ENCODE results near the gene STXBP5L.
"Not testable (repeated sequence)": the region's sequence is repeated elsewhere in the genome, so short reads cannot be mapped to it uniquely, and the experiment has no call there.

STXBP5L gene

DNA sequence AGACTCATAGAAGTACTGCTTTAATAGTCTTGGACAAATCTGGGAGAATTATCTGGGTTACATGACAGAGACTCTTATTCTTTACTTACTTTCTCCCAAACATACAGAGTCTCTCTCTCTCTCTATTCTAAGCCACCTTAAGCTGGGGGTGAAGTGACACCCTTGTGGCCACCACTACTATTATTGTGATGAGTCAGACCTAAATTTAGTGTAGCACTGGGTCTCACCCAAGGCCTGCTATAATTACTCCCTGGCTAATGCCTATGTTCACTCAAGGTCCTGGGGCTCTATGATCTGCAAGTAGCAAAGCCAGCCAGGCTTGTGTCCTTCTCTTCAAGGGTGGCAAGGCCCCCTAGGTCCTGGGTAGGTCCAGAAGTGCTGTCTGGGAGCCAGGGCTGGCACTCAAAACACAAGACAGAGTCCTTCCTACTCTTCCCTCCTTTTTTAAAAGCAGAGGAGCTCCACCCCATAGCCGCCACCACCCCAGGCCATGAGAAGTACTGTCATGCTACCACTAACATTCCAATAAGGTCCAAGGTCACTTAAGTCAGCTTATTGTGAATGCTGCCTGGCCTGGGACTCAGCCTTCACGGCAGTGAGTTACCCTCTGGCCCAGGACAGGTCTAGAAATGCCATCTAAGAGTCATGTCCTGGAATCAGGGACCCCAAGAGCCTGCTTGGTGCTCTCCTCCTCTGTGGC, 454.2 kb downstream of the STXBP5L start:
- no peaks in the 10 kb centered on the region for H3K4me1 ChIP-seq (ENCODE audit: control extremely low read depth in 1 of 4, control insufficient read depth in 4 of 4, insufficient read depth in 4 of 4, low read length in 3 of 4)
- ChIA-PET POLR2A (no interaction called here), CTCF (no interaction called here)
- 81% methylated on average over 2 of the region's 2 CpGs for WGBS (ENCODE audit: insufficient coverage)
- H3K9me3 ChIP-seq (ENCODE audit: control extremely low read depth in 1 of 5, control insufficient read depth in 4 of 5, insufficient read depth in 2 of 5, low read depth in 1 of 5, low read length in 4 of 5) = no peaks in the 10 kb centered on the region
- no peak overlapping the region for H3K4me3 ChIP-seq (ENCODE audit: control insufficient read depth in 1 of 7, extremely low read depth in 1 of 7, insufficient read depth in 4 of 7, low read depth in 2 of 7, low read length in 6 of 7)
- H3K27me3 ChIP-seq (replicated peaks in 2 of 5; ENCODE audit: control insufficient read depth in 4 of 5, insufficient read depth in 5 of 5, low read length in 4 of 5) = no peaks in the 10 kb centered on the region
- DNase-seq = no peak
- no peaks in the 10 kb centered on the region for H3K36me3 ChIP-seq (ENCODE audit: control insufficient read depth in 4 of 4, insufficient read depth in 4 of 4, low read length in 3 of 4)
- H3K27ac ChIP-seq (ENCODE audit: insufficient read depth in 1 of 2, low read depth in 1 of 2, low read length in 2 of 2, poor library complexity in 1 of 2, severe bottlenecking in 2 of 2) = no peak overlapping the region

DNA sequence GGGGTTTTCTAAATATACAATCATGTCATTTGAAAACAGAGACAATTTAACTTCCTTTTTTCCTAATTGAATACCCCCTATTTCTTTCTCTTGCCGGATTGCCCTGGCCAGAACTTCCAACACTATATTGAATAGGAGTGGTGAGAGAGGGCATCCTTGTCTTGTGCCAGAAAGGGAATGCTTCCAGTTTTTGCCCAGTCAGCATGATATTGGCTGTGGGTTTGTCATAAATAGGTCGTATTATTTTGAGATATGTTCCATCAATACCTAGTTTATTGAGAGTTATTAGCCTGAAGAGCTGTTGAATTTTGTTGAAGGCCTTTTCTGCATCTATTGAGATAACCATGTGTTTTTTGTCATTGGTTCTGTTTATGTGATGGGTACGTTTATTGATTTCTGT, 480.3 kb downstream of the STXBP5L start:
- DNase-seq; POLR2A ChIA-PET; CTCF ChIA-PET; H3K36me3 ChIP-seq (ENCODE audit: control insufficient read depth in 4 of 4, insufficient read depth in 4 of 4, low read length in 3 of 4); H3K9me3 ChIP-seq (ENCODE audit: control extremely low read depth in 1 of 5, control insufficient read depth in 4 of 5, insufficient read depth in 2 of 5, low read depth in 1 of 5, low read length in 4 of 5); H3K27me3 ChIP-seq (replicated peaks in 2 of 5; ENCODE audit: control insufficient read depth in 4 of 5, insufficient read depth in 5 of 5, low read length in 4 of 5); H3K4me1 ChIP-seq (ENCODE audit: control extremely low read depth in 1 of 4, control insufficient read depth in 4 of 4, insufficient read depth in 4 of 4, low read length in 3 of 4); H3K27ac ChIP-seq (ENCODE audit: insufficient read depth in 1 of 2, low read depth in 1 of 2, low read length in 2 of 2, poor library complexity in 1 of 2, severe bottlenecking in 2 of 2); H3K4me3 ChIP-seq (ENCODE audit: control insufficient read depth in 1 of 7, extremely low read depth in 1 of 7, insufficient read depth in 4 of 7, low read depth in 2 of 7, low read length in 6 of 7): not testable (repeated sequence)
- no CpG with 5 or more reads among the region's 3 CpGs for WGBS (ENCODE audit: insufficient coverage)

DNA sequence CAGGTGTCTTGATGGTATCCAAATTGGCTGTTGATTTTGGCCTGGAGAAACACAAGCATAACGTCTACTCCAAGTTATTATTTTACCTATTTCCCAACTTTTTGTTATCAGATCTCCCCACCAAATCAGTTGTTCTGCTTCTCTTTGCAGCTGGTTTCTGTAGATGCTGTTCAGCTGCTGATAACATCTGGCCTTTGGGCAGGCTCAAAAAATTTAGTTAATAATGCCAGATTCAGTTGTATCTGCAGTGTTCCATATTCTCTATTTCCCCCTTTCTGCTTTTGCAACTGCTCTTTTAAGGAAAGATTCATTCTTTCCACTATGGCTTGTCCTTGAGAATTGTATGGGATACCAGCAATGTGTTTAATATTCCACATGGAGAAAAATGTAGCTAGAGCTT, 488.0 kb downstream of the STXBP5L start:
- POLR2A ChIA-PET = not testable (repeated sequence)

DNA sequence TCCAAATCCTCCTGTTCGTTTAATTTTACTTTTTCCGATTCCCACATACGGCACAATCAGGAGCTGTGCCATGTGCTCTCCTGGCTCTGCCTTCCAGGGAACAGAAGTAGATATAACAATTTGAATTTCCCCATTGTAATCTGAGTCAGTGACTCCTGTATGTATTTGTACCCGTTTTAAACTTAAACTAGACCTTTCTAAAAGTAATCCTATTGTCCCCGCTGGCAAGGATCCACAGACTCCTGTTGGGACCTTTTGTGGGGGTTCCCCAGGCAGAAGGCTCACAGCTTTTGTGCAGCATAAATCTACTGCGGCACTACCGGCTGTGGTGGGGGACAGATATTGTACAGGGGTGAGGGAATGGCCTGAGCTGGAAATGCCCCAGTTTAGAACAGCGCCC, 490.0 kb downstream of the STXBP5L start:
- H3K4me1 ChIP-seq (ENCODE audit: control extremely low read depth in 1 of 4, control insufficient read depth in 4 of 4, insufficient read depth in 4 of 4, low read length in 3 of 4); H3K27ac ChIP-seq (ENCODE audit: insufficient read depth in 1 of 2, low read depth in 1 of 2, low read length in 2 of 2, poor library complexity in 1 of 2, severe bottlenecking in 2 of 2); H3K36me3 ChIP-seq (ENCODE audit: control insufficient read depth in 4 of 4, insufficient read depth in 4 of 4, low read length in 3 of 4); H3K27me3 ChIP-seq (replicated peaks in 2 of 5; ENCODE audit: control insufficient read depth in 4 of 5, insufficient read depth in 5 of 5, low read length in 4 of 5); H3K9me3 ChIP-seq (ENCODE audit: control extremely low read depth in 1 of 5, control insufficient read depth in 4 of 5, insufficient read depth in 2 of 5, low read depth in 1 of 5, low read length in 4 of 5); CTCF ChIA-PET; DNase-seq; H3K4me3 ChIP-seq (ENCODE audit: control insufficient read depth in 1 of 7, extremely low read depth in 1 of 7, insufficient read depth in 4 of 7, low read depth in 2 of 7, low read length in 6 of 7): not testable (repeated sequence)
- POLR2A ChIA-PET = interaction anchor here (0.6 kb wide), 1 partner anchor 142 kb away, joined by 3 read pairs; no protein-coding TSS in a partner anchor
- WGBS (ENCODE audit: insufficient coverage) = 86% methylated on average over 5 of the region's 8 CpGs

More for the DNA sequence above, 488.0 kb downstream of the STXBP5L start:
- H3K4me1 ChIP-seq (ENCODE audit: control extremely low read depth in 1 of 4, control insufficient read depth in 4 of 4, insufficient read depth in 4 of 4, low read length in 3 of 4); H3K27me3 ChIP-seq (replicated peaks in 2 of 5; ENCODE audit: control insufficient read depth in 4 of 5, insufficient read depth in 5 of 5, low read length in 4 of 5); DNase-seq; H3K27ac ChIP-seq (ENCODE audit: insufficient read depth in 1 of 2, low read depth in 1 of 2, low read length in 2 of 2, poor library complexity in 1 of 2, severe bottlenecking in 2 of 2); H3K4me3 ChIP-seq (ENCODE audit: control insufficient read depth in 1 of 7, extremely low read depth in 1 of 7, insufficient read depth in 4 of 7, low read depth in 2 of 7, low read length in 6 of 7); CTCF ChIA-PET; H3K36me3 ChIP-seq (ENCODE audit: control insufficient read depth in 4 of 4, insufficient read depth in 4 of 4, low read length in 3 of 4); H3K9me3 ChIP-seq (ENCODE audit: control extremely low read depth in 1 of 5, control insufficient read depth in 4 of 5, insufficient read depth in 2 of 5, low read depth in 1 of 5, low read length in 4 of 5): not testable (repeated sequence)
- 100% methylated on average over 1 of the region's 1 CpG for WGBS (ENCODE audit: insufficient coverage)

DNA sequence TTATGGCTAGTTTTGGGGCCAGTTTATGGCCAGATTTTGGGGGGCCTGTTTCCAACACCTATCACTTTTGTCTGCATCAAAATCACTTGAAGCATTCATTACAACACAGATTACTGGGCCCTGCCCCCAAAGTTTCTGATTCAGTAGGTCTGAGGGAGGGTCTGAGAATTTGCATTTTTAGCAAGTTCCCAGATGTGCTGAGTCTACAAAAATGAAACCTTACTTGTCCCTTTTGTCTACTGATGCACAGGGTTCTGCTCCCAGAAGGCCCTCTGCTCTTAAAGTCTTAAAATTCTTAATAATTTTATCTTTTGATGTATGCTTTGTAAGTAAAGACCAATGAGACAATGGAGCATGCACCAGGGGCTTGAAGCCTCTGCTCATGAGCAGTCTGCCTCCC, 491.8 kb downstream of the STXBP5L start:
- Histone ChIP-seq H3K4me3 (ENCODE audit: control insufficient read depth in 1 of 7, extremely low read depth in 1 of 7, insufficient read depth in 4 of 7, low read depth in 2 of 7, low read length in 6 of 7) (no peak overlapping the region), H3K27ac (ENCODE audit: insufficient read depth in 1 of 2, low read depth in 1 of 2, low read length in 2 of 2, poor library complexity in 1 of 2, severe bottlenecking in 2 of 2) (no peak overlapping the region), H3K27me3 (replicated peaks in 2 of 5; ENCODE audit: control insufficient read depth in 4 of 5, insufficient read depth in 5 of 5, low read length in 4 of 5) (no peaks in the 10 kb centered on the region), H3K36me3 (ENCODE audit: control insufficient read depth in 4 of 4, insufficient read depth in 4 of 4, low read length in 3 of 4) (no peaks in the 10 kb centered on the region), H3K9me3 (ENCODE audit: control extremely low read depth in 1 of 5, control insufficient read depth in 4 of 5, insufficient read depth in 2 of 5, low read depth in 1 of 5, low read length in 4 of 5) (peaks cover 0 to 2% (median 0%) of the 10 kb centered on the region in 5 experiments), H3K4me1 (ENCODE audit: control extremely low read depth in 1 of 4, control insufficient read depth in 4 of 4, insufficient read depth in 4 of 4, low read length in 3 of 4) (no peaks in the 10 kb centered on the region)
- ChIA-PET POLR2A (no interaction called here), CTCF (no interaction called here)
- DNase-seq = no peak

DNA sequence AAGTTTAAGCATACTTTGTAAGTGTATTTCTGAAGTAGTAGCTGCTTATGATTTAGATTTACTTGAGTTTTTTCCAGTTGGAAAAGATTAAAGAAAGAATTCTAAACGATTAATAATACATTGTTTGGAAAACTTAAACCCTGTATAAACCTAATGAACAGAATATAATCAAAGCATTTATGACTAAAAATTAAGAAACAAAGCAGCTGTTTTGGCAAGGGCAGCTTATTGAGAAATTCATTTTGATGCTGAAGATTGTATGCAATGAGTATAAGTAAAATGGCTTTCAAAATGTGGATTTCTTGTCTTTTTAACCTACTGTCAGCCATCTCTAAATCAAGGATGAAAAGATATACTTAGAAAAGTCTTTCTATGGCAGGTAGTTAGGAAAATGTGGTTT, 497.6 kb downstream of the STXBP5L start:
- Histone ChIP-seq H3K27ac (ENCODE audit: insufficient read depth in 1 of 2, low read depth in 1 of 2, low read length in 2 of 2, poor library complexity in 1 of 2, severe bottlenecking in 2 of 2) (no peak overlapping the region), H3K9me3 (ENCODE audit: control extremely low read depth in 1 of 5, control insufficient read depth in 4 of 5, insufficient read depth in 2 of 5, low read depth in 1 of 5, low read length in 4 of 5) (no peaks in the 10 kb centered on the region), H3K4me1 (ENCODE audit: control extremely low read depth in 1 of 4, control insufficient read depth in 4 of 4, insufficient read depth in 4 of 4, low read length in 3 of 4) (no peaks in the 10 kb centered on the region), H3K27me3 (replicated peaks in 2 of 5; ENCODE audit: control insufficient read depth in 4 of 5, insufficient read depth in 5 of 5, low read length in 4 of 5) (no peaks in the 10 kb centered on the region), H3K36me3 (ENCODE audit: control insufficient read depth in 4 of 4, insufficient read depth in 4 of 4, low read length in 3 of 4) (no peaks in the 10 kb centered on the region), H3K4me3 (ENCODE audit: control insufficient read depth in 1 of 7, extremely low read depth in 1 of 7, insufficient read depth in 4 of 7, low read depth in 2 of 7, low read length in 6 of 7) (no peak overlapping the region)
- POLR2A ChIA-PET = no interaction called here
- no CpG with 5 or more reads among the region's 1 CpG for WGBS (ENCODE audit: insufficient coverage)
- CTCF ChIA-PET = no interaction called here
- no peak for DNase-seq

DNA sequence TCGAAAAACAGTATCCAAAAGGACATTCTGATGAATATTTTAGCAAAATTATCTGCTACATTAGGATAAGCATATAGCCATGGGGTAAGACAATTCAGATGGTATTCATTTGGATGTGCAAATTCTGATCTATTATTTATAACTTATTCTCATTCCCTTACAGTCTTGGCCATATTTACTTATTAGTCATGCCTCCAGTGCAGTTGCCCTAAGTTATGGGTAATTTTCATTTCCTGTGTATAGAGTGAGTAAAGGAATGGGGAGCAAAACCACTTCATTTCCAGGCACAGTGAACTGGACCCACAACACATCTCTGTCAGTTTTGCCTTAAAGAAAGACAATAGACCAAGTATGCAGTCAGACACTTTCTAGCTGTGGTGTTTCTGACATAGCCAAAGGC, 503.5 kb downstream of the STXBP5L start:
- CTCF ChIA-PET = no interaction called here
- POLR2A ChIA-PET = no interaction called here
- no peak for DNase-seq

More for the DNA sequence above, 503.5 kb downstream of the STXBP5L start:
- H3K27me3 ChIP-seq (replicated peaks in 2 of 5; ENCODE audit: control insufficient read depth in 4 of 5, insufficient read depth in 5 of 5, low read length in 4 of 5) = no peaks in the 10 kb centered on the region
- H3K4me1 ChIP-seq (ENCODE audit: control extremely low read depth in 1 of 4, control insufficient read depth in 4 of 4, insufficient read depth in 4 of 4, low read length in 3 of 4) = no peaks in the 10 kb centered on the region
- no peak overlapping the region for H3K27ac ChIP-seq (ENCODE audit: insufficient read depth in 1 of 2, low read depth in 1 of 2, low read length in 2 of 2, poor library complexity in 1 of 2, severe bottlenecking in 2 of 2)
- no peaks in the 10 kb centered on the region for H3K36me3 ChIP-seq (ENCODE audit: control insufficient read depth in 4 of 4, insufficient read depth in 4 of 4, low read length in 3 of 4)
- H3K4me3 ChIP-seq (ENCODE audit: control insufficient read depth in 1 of 7, extremely low read depth in 1 of 7, insufficient read depth in 4 of 7, low read depth in 2 of 7, low read length in 6 of 7) = no peak overlapping the region
- H3K9me3 ChIP-seq (ENCODE audit: control extremely low read depth in 1 of 5, control insufficient read depth in 4 of 5, insufficient read depth in 2 of 5, low read depth in 1 of 5, low read length in 4 of 5) = no peaks in the 10 kb centered on the region
- WGBS (ENCODE audit: insufficient coverage) = no CpG with 5 or more reads among the region's 1 CpG
